GM12891 (cell line): ENCODE results near the gene GLOD5.

ENCODE experiments used
- PAX5 ChIP-seq: IDR thresholded peaks from 2 replicates; pipeline ENCODE4 v1.6.1; 2011; ENCODE audit warnings: low read length, moderate library complexity, mild to moderate bottlenecking; ENCODE audit not compliant: insufficient read depth, severe bottlenecking
- POLR2A ChIP-seq: IDR thresholded peaks from 2 replicates; pipeline ENCODE4 v1.6.1; 2011; ENCODE audit warnings: low read depth, low read length, control low read depth
- POLR2AphosphoS5 ChIP-seq: IDR thresholded peaks from 2 replicates; pipeline ENCODE4 v1.6.1; 2011; ENCODE audit warnings: low read depth, low read length, control low read depth
- POU2F2 ChIP-seq: IDR thresholded peaks from 2 replicates; pipeline ENCODE4 v1.6.1; 2011; ENCODE audit warnings: low read depth, mild to moderate bottlenecking, control low read depth, low read length, moderate library complexity
- SPI1 ChIP-seq: IDR thresholded peaks from 2 replicates; pipeline ENCODE4 v1.6.1; 2011; ENCODE audit warnings: low read depth, low read length, control low read depth
- TAF1 ChIP-seq: IDR thresholded peaks from 2 replicates; pipeline ENCODE4 v1.6.1; 2011; ENCODE audit warnings: low read depth, low read length, control low read depth

DNA sequence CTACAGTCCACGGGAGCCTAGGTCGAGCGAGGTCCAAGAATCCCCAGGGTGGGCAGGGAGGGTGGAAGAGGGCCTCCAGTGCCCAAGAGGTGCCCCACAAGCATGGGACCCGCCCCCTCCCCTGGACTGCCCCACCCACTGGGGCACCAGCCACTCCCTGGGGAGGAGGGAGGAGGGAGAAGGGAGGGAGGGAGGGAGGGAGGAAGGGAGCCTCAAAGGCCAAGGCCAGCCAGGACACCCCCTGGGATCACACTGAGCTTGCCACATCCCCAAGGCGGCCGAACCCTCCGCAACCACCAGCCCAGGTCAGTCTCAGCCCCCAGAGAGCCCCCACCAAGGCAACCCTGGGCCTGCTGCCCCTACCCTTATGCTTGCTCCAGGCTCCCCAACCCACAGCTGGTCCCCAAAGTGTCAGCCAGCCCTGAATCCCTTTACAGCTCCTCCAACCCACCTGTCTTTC lies 24.8 kb downstream of the GLOD5 start, which contains the start of gene GATA1:
- TF ChIP-seq POLR2A: no peak
- no peak for TF ChIP-seq POU2F2
- no peak for TF ChIP-seq POLR2AphosphoS5
- TF ChIP-seq SPI1: no peak
- TF ChIP-seq TAF1: no peak
- no peak for TF ChIP-seq PAX5
